PC-9 (cell line): Measurements from ENCODE around the gene CD80. TPM values are rescaled to one million over a fixed set of nuclear protein-coding genes. Genes with fewer than 3 reads are reported as not detected.

Experiments used
- BruUV-seq: library from RNA; stranded (reverse); fragments of 400-500 nt; replicated peaks from 2 replicates; lab custom pipeline; 2021; lab: Mats Ljungman, UMichigan
- CTCF ChIA-PET: fragments of 300-600 bp; sonication (Branson Sonifier 250); formaldehyde crosslinking; loops from one replicate; lab custom pipeline; 2022; ENCODE audit warnings: antibody characterized with exemption; lab: Charles Lee
- POLR2A ChIA-PET: fragments of 300-600 bp; sonication (Branson Sonifier 250); formaldehyde crosslinking; loops from one replicate; lab custom pipeline; 2022; ENCODE audit warnings: antibody characterized with exemption; ENCODE audit not compliant: unreplicated experiment; lab: Charles Lee
- DNase-seq, 2 experiments: peaks; one replicate each; pipeline versions ENCODE4 v3.0.0 to v3.0.0-alpha.2; 2015 to 2022; ENCODE audit warnings: mixed read lengths in 1 of 2
- H2AFZ ChIP-seq: fragments of 200-600 bp; sonication (generic); 2 replicates; pipeline ENCODE4 v1.8.1; 2017; ENCODE audit warnings: antibody characterized with exemption
- H3F3A ChIP-seq: fragments of 200-600 bp; sonication (generic); 2 replicates; pipeline ENCODE4 v1.8.1; 2017; ENCODE audit warnings: antibody characterized with exemption, mild to moderate bottlenecking, low read depth; ENCODE audit not compliant: insufficient read depth
- H3K27ac ChIP-seq: fragments of 200-600 bp; sonication (generic); 2 replicates; pipeline ENCODE4 v1.6.1; 2016; ENCODE audit warnings: mixed run types
- H3K27me3 ChIP-seq: fragments of 200-600 bp; sonication (generic); 2 replicates; pipeline ENCODE4 v1.6.1; 2016; ENCODE audit warnings: low read depth, mixed run types; ENCODE audit not compliant: insufficient read depth
- H3K36me3 ChIP-seq: fragments of 200-600 bp; sonication (generic); 2 replicates; pipeline ENCODE4 v1.6.1; 2016; ENCODE audit warnings: low read depth, mixed run types
- H3K4me1 ChIP-seq: fragments of 200-600 bp; sonication (generic); replicated peaks from 2 replicates; pipeline ENCODE4 v1.6.1; 2016; ENCODE audit warnings: mixed run types; ENCODE audit not compliant: insufficient read depth
- H3K4me2 ChIP-seq: fragments of 200-600 bp; sonication (generic); 2 replicates; pipeline ENCODE4 v1.6.1; 2017; ENCODE audit warnings: mixed run types
- H3K4me3 ChIP-seq: fragments of 200-600 bp; sonication (generic); 2 replicates; pipeline ENCODE4 v1.6.1; 2016; ENCODE audit warnings: mixed run types
- H3K79me2 ChIP-seq: fragments of 200-600 bp; sonication (generic); 2 replicates; pipeline ENCODE4 v1.6.1; 2017; ENCODE audit warnings: low read depth, mixed run types
- H3K9me2 ChIP-seq: fragments of 200-600 bp; sonication (generic); 2 replicates; pipeline ENCODE4 v1.8.1; 2017; ENCODE audit warnings: mild to moderate bottlenecking; ENCODE audit not compliant: insufficient read depth
- H3K9me3 ChIP-seq: fragments of 200-600 bp; sonication (generic); 2 replicates; pipeline ENCODE4 v1.8.1; 2016; ENCODE audit warnings: low read depth; ENCODE audit not compliant: insufficient read depth
- H4K20me1 ChIP-seq: fragments of 200-600 bp; sonication (generic); 2 replicates; pipeline ENCODE4 v1.8.1; 2017; ENCODE audit not compliant: insufficient read depth
- EZH2 ChIP-seq: fragments of 200-600 bp; sonication (generic); IDR thresholded peaks from 2 replicates; pipeline ENCODE4 v1.8.0; 2017; ENCODE audit warnings: antibody characterized with exemption, low read depth
- intact Hi-C: fragments of 100-400 bp; cut with micrococcal nuclease; formaldehyde crosslinking; loops from one replicate; pipeline ENCODE4 v1.10.0; 2022; ENCODE audit not compliant: unreplicated experiment
- total RNA-seq: library from RNA; stranded (reverse); gene quantifications from 2 replicates; pipeline ENCODE4 v1.2.3, GENCODE V29; 2021
- TF ChIP-seq, protein P1 (sequence below): fragments of 200-600 bp; sonication (generic); conservative IDR thresholded peaks from 2 replicates; pipeline ENCODE4 v1.6.1; 2017; ENCODE audit warnings: mixed run types, antibody characterized with exemption, mild to moderate bottlenecking, moderate library complexity

The CD80 gene
- total RNA-seq, 1 experiment from 2014 or later: not detected

GRCh38 chr3:119543147-119543546 lies 16.3 kb downstream of the CD80 start:
- Histone ChIP-seq H4K20me1 (no peaks in the 10 kb centered on the region), H3K27ac (no peak overlapping the region), H3K4me1 (no peaks in the 10 kb centered on the region), H3K79me2 (no peaks in the 10 kb centered on the region), H3F3A (no peaks in the 10 kb centered on the region), H3K36me3 (no peaks in the 10 kb centered on the region), H2AFZ (no peak overlapping the region), H3K9me3 (no peaks in the 10 kb centered on the region), H3K4me2 (no peak overlapping the region), H3K4me3 (no peak overlapping the region), H3K27me3 (no peaks in the 10 kb centered on the region), H3K9me2 (no peaks in the 10 kb centered on the region)
- TF ChIP-seq, protein P1, sequence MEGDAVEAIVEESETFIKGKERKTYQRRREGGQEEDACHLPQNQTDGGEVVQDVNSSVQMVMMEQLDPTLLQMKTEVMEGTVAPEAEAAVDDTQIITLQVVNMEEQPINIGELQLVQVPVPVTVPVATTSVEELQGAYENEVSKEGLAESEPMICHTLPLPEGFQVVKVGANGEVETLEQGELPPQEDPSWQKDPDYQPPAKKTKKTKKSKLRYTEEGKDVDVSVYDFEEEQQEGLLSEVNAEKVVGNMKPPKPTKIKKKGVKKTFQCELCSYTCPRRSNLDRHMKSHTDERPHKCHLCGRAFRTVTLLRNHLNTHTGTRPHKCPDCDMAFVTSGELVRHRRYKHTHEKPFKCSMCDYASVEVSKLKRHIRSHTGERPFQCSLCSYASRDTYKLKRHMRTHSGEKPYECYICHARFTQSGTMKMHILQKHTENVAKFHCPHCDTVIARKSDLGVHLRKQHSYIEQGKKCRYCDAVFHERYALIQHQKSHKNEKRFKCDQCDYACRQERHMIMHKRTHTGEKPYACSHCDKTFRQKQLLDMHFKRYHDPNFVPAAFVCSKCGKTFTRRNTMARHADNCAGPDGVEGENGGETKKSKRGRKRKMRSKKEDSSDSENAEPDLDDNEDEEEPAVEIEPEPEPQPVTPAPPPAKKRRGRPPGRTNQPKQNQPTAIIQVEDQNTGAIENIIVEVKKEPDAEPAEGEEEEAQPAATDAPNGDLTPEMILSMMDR: no peak
- TF ChIP-seq EZH2: no peak
- DNase-seq: no peak
- intact Hi-C loops: no loop called here
- CTCF ChIA-PET: no interaction called here
- no TSS peak for BruUV-seq
- POLR2A ChIA-PET: no interaction called here

DNA sequence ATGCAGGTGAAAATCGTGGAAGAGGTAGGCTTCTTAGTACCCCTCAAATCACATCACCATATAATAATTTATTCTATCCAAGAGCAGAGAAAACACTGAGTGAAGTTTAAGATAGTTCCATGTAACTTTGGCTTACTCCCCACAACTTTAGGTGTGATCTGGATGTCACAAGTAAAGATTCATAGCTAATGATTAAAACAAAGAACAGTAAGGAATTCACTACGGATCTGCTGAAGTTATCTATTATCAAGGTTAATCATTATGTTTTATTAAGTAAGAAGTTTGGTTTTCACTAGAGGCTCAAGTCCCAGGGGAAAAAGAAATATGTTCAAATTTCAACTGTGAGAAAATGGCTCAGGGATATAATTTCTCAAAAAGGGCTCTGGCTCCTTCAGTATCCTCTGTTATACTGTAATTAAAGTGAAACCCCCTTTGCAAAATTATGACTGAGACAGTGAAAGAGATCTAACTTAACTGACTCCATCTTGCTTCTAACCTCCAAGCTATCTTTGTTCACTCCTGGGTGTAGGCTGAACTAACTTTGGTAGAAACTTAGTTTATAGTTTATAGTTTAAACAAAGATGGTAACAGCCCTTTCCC lies 17.1 kb downstream of the CD80 start:
- no peaks in the 10 kb centered on the region for H3K9me2 ChIP-seq
- H3K4me3 ChIP-seq: no peak overlapping the region
- no peaks in the 10 kb centered on the region for H4K20me1 ChIP-seq
- H3K4me2 ChIP-seq: no peak overlapping the region
- H3K79me2 ChIP-seq: no peaks in the 10 kb centered on the region
- H3K9me3 ChIP-seq: no peaks in the 10 kb centered on the region
- H3K4me1 ChIP-seq: no peaks in the 10 kb centered on the region
- no TSS peak for BruUV-seq
- POLR2A ChIA-PET: no interaction called here
- CTCF ChIA-PET: no interaction called here
- intact Hi-C loops: no loop called here
- DNase-seq: no peak
- H3K27ac ChIP-seq: no peak overlapping the region
- H3K27me3 ChIP-seq: no peaks in the 10 kb centered on the region
- H2AFZ ChIP-seq: no peak overlapping the region
- no peaks in the 10 kb centered on the region for H3K36me3 ChIP-seq
- H3F3A ChIP-seq: no peaks in the 10 kb centered on the region
- TF ChIP-seq, protein P1: no peak
- TF ChIP-seq EZH2: no peak

DNA sequence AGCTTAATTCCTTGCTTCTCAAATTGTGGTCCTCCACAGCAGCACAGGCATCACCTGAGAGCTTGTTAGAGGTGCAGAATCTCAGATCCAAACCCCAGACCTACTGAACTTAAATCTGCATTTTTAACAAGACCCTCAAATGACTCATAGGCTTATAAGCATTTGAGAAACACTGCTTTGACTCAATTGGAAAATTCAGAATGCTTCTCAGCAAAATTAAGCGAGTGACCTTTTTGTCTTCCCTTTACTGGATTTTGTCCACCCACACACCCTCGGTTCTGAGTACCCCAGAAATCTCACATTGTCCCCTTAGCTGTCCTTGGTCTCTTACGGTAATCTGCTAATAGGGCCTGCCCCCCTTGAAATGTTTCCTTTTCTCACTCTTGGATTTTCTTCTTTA lies 17.9 kb downstream of the CD80 start:
- Histone ChIP-seq H3K9me2 (no peaks in the 10 kb centered on the region), H3K4me1 (no peaks in the 10 kb centered on the region), H3K36me3 (no peaks in the 10 kb centered on the region), H3F3A (no peaks in the 10 kb centered on the region), H3K4me3 (no peak overlapping the region), H3K9me3 (no peaks in the 10 kb centered on the region), H3K4me2 (no peak overlapping the region), H2AFZ (no peak overlapping the region), H3K27me3 (no peaks in the 10 kb centered on the region), H3K27ac (no peak overlapping the region), H4K20me1 (no peaks in the 10 kb centered on the region), H3K79me2 (no peaks in the 10 kb centered on the region)
- intact Hi-C loops: no loop called here
- TF ChIP-seq EZH2: no peak
- TF ChIP-seq, protein P1: no peak
- CTCF ChIA-PET: no interaction called here
- no peak for DNase-seq
- POLR2A ChIA-PET: no interaction called here
- no TSS peak for BruUV-seq
